ENCODE data around the gene GBX1. TPM values are rescaled to one million over a fixed set of nuclear protein-coding genes. Genes with fewer than 3 reads are reported as not detected.

The GBX1 gene
- total RNA-seq, 6 experiments from 2014 or later = not detected

DNA sequence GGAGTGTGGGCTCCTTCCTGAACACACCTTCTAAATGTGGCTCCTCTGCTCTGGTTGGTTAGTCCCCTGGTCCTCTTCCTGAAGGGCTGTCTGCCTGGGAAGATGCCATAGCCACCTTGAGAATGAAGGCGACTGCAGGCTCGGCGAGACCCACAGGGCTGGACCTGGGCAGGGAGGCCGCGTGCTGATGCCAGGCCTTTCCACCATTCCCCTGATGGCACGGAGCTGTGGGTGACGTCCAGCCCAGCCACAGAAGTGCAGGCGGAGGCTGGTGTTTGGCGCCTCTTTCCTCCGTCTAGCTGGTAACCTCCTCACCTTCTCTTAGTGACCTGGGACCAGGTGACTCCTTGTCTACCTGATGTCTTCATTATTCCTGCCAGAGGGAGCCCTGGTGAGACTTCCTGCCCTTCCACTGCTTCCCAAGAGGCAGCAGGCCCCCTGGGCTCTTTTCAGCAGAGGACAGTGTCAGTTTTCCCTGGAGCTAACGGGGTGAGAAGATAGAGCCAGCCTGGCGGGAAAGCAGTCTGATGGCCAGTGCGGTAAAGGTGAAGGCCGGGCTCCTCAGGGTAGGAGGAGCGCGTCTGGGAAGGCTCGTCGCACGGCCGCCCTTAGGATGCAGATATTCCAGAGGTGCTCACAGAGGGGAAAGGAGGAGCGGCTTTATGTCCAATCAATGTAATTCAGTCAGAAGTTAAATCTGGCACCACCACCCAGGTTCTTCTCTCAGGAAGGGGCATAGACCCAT is 34.9 kb downstream of the GBX1 start:
- Histone ChIP-seq H3K36me3 (peaks cover 0 to 45% (median 15%) of the 10 kb centered on the region in 4 donors), H3K9me3 (no peaks in the 10 kb centered on the region), H3K4me1 (no peaks in the 10 kb centered on the region), H3K27me3 (no peaks in the 10 kb centered on the region), H3K4me3 (no peak overlapping the region), H3K27ac (no peak overlapping the region)
- DNase-seq = peak in 2 of 3 donors; percentile 9 to 35
- no peak for ATAC-seq
- WGBS (ENCODE audit: insufficient coverage, low coverage, low lambda C conversion rate, missing lambda C conversion rate) = 94% methylated on average over 5 of the region's 21 CpGs
- no peak for TF ChIP-seq POLR2A (IDR thresholded peaks at IDR 0.05)
- no peak for TF ChIP-seq CTCF (IDR thresholded peaks at IDR 0.05)
- intact Hi-C loops (cut with DNase I) = no loop called here

DNA sequence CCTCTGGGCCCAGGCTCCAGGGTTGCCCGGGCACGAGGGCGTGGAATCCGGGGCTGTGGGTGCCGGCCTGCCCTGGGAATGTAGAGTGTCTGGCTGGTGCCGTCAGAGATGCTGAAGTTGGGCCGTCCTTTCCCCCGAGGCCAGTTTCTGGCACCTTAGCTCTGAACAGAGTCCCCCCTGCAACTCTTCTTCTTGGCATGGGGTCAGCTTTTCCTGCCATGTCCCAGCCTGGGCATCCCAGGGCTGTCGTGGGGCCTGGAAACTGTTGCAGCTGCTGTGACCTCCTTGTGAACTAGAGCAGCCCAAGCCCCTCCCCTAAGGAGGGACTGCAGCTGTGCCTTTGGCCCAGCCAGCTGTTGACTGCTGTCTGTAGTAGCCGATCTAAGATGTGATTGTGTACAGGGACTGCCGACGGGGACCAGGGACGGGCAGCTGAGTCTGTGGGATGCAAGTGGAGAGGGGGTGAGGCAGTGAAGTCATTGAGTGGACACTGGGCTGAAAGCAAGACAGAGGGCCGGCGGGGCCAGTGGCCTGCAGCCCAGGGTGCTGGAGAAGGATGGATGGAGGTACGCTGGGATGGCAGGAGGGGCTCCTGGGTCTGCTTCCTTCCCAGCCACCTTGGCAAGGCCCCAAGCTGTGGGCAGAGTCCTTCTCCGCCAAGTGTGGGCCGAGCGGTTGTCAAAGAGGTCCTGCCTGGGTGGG is 35.8 kb downstream of the GBX1 start:
- Histone ChIP-seq H3K27ac (no peak overlapping the region), H3K36me3 (peaks cover 0 to 45% (median 16%) of the 10 kb centered on the region in 4 donors), H3K4me1 (no peaks in the 10 kb centered on the region), H3K9me3 (no peaks in the 10 kb centered on the region), H3K4me3 (no peak overlapping the region), H3K27me3 (no peaks in the 10 kb centered on the region)
- TF ChIP-seq POLR2A (IDR thresholded peaks at IDR 0.05) (no peak), CTCF (IDR thresholded peaks at IDR 0.05) (no peak)
- DNase-seq (peak in 1 of 3 donors; percentile 48), ATAC-seq (no peak)
- intact Hi-C loops (cut with DNase I) = no loop called here
- WGBS (ENCODE audit: insufficient coverage, low coverage, low lambda C conversion rate, missing lambda C conversion rate) = 92% methylated on average over 4 of the region's 19 CpGs

DNA sequence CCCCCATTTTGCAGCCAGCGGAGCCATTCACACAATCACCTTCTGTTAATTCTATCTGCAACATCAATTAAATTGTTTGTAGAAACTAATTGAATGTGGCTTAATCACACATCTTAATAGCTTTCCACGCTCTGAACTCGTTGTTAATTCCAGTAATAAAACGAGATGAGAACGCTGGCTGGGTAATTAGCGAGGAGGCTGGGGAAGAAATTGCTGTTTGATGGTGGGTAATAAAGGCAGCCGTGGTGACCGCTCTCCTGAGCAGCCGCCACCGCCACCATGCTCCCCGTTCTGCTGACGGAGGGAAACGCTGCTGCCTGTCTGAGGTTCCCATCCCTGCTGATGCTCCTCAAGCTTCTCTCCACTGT is 36.3 kb downstream of the GBX1 start:
- H3K4me3 ChIP-seq = no peak overlapping the region
- no peak overlapping the region for H3K27ac ChIP-seq
- ATAC-seq (no peak), DNase-seq (no peak)
- 97% methylated on average over 6 of the region's 13 CpGs for WGBS (ENCODE audit: insufficient coverage, low coverage, low lambda C conversion rate, missing lambda C conversion rate)
- intact Hi-C loops (cut with DNase I) = no loop called here
- peaks cover 0 to 44% (median 16%) of the 10 kb centered on the region in 4 donors for H3K36me3 ChIP-seq
- H3K4me1 ChIP-seq = no peaks in the 10 kb centered on the region
- H3K9me3 ChIP-seq = no peaks in the 10 kb centered on the region
- TF ChIP-seq CTCF (IDR thresholded peaks at IDR 0.05) = no peak
- no peak for TF ChIP-seq POLR2A (IDR thresholded peaks at IDR 0.05)
- H3K27me3 ChIP-seq = no peaks in the 10 kb centered on the region

- peaks cover 0 to 40% (median 16%) of the 10 kb centered on the region in 4 donors for H3K36me3 ChIP-seq
- no peak for ATAC-seq
Measured at GRCh38 chr7:151130741-151131157, 36.7 kb downstream of the GBX1 start.

More at GRCh38 chr7:151130741-151131157, 36.7 kb downstream of the GBX1 start:
- TF ChIP-seq CTCF (IDR thresholded peaks at IDR 0.05) (no peak), POLR2A (IDR thresholded peaks at IDR 0.05) (no peak)
- 96% methylated on average over 5 of the region's 17 CpGs for whole genome bisulfite sequencing (ENCODE audit: insufficient coverage, low coverage, low lambda C conversion rate, missing lambda C conversion rate)
- no peak overlapping the region for H3K27ac ChIP-seq
- intact Hi-C loops (cut with DNase I) = no loop called here
- no peaks in the 10 kb centered on the region for H3K27me3 ChIP-seq
- H3K4me1 ChIP-seq = no peaks in the 10 kb centered on the region
- H3K9me3 ChIP-seq = no peaks in the 10 kb centered on the region
- DNase-seq = peak in 1 of 3 donors; percentile 31
- H3K4me3 ChIP-seq = no peak overlapping the region

Measured in right lobe of liver (tissue), 6 donors.